Measurements from ENCODE around the gene SMKR1. TPM values are rescaled to one million over a fixed set of nuclear protein-coding genes. Genes with fewer than 3 reads are reported as not detected.

SMKR1 gene
- total and polyA plus RNA-seq, 9 of the 15 experiments (the other 6 are each of a cell fraction or from before 2014, with no cell fraction given), result 0.58 to 1.8 (median 0.93) TPM; not detected in 1

- TF ChIP-seq ZNF24 (IDR thresholded peaks at IDR 0.05), result no peak
- no peak for TF ChIP-seq RBM34 (IDR thresholded peaks at IDR 0.05; ENCODE audit: borderline replicate concordance, insufficient read depth, low read length)
- no peak for TF ChIP-seq HMG20B (CRISPR knock-in tag; IDR thresholded peaks at IDR 0.05)
- no peak for TF ChIP-seq ZNF3 (CRISPR knock-in tag; IDR thresholded peaks at IDR 0.05)
- no peak for TF ChIP-seq THAP7 (CRISPR knock-in tag; IDR thresholded peaks at IDR 0.05)
- TF ChIP-seq NR4A1 (CRISPR knock-in tag; IDR thresholded peaks at IDR 0.05), result no peak
- no peak for TF ChIP-seq NR4A1 (tag; IDR thresholded peaks at IDR 0.05)
These were observed 33.6 kb downstream of the SMKR1 start (continued) for GRCh38 chr7:129535896-129536295.

- Histone ChIP-seq H3K79me2 (ENCODE audit: control insufficient read depth, insufficient read depth, low read length) (no peaks in the 10 kb centered on the region), H4K20me1 (replicated peaks; ENCODE audit: control insufficient read depth, insufficient read depth, low read length) (no peaks in the 10 kb centered on the region), H3K9me1 (ENCODE audit: control insufficient read depth, insufficient read depth, low read length) (no peaks in the 10 kb centered on the region), H3K4me2 (ENCODE audit: insufficient read depth, low read length) (no peak overlapping the region), H3K9me3 (replicated peaks; ENCODE audit: control insufficient read depth, insufficient read depth, low read depth, low read length) (no peaks in the 10 kb centered on the region), H2AFZ (ENCODE audit: low read depth, low read length) (peak overlapping the region; percentile 13; the same call in 1 of the 2 replicates), H3K36me3 (ENCODE audit: control insufficient read depth, insufficient read depth, low read length) (no peaks in the 10 kb centered on the region), H3K4me1 (replicated peaks in 1 of 2; ENCODE audit: control insufficient read depth in 2 of 2, insufficient read depth in 2 of 2, low read length in 2 of 2) (peaks cover 0 to 9% of the 10 kb centered on the region in 2 experiments; a peak in 2 of 5 replicates), H3K9ac (ENCODE audit: insufficient read depth in 1 of 2, low read depth in 2 of 2, low read length in 2 of 2) (no peak overlapping the region), H3K27me3 (ENCODE audit: control insufficient read depth in 2 of 2, insufficient read depth in 2 of 2, low read length in 2 of 2) (peaks cover 12 to 36% of the 10 kb centered on the region in 2 experiments; a peak in 4 of 5 replicates), H3K4me3 (no peak overlapping the region), H3K27ac (ENCODE audit: extremely low read depth, low read depth, low read length) (no peak overlapping the region)
- DNase-seq (ENCODE audit: extremely low read depth in 1 of 4, low spot score in 3 of 4) (no peak), ATAC-seq (no peak), FAIRE-seq (no peak)
- TF ChIP-seq C11orf30 (IDR thresholded peaks at IDR 0.05; ENCODE audit: low read depth) (peak; percentile 24; the same call in 1 of the 2 replicates), ZNF398 (CRISPR knock-in tag; IDR thresholded peaks at IDR 0.05) (no peak), NFE2 (IDR thresholded peaks at IDR 0.05; ENCODE audit: low read depth) (peak; percentile 45), ETV5 (CRISPR knock-in tag; IDR thresholded peaks at IDR 0.05; ENCODE audit: low read depth) (no peak)
- ChIA-PET CTCF (ENCODE audit: low intra/inter-chr PET ratio) (no interaction called here), POLR2A (interaction anchor here (0.9 kb wide), 1 partner anchor 10 kb away, joined by 3 read pairs; no protein-coding TSS in a partner anchor)
- intact Hi-C loops (cut with micrococcal nuclease), result no loop called here
- 29% methylated on average over 9 of the region's 9 CpGs for WGBS (ENCODE audit: insufficient coverage, low coverage, missing lambda C conversion rate)
- in situ Hi-C loops (cut with MboI), result no loop called here
- BruUV-seq (replicated peaks), result no TSS peak
These were observed 34.0 kb downstream of the SMKR1 start for GRCh38 chr7:129536323-129536722.
